HEK293T (cell line): ENCODE measurements around the gene PIEZO1.

Experiments used
- BHLHE40 ChIP-seq: fragments of 450-650 bp; IDR thresholded peaks from 2 replicates; pipeline ENCODE4 v1.6.1; 2016; ENCODE audit warnings: mild to moderate bottlenecking, moderate library complexity, borderline replicate concordance
- ELF4 ChIP-seq: fragments of 450-650 bp; IDR thresholded peaks from 2 replicates; pipeline ENCODE4 v1.6.1; 2017; ENCODE audit warnings: antibody characterized with exemption
- FOXA1 ChIP-seq: fragments of 450-650 bp; IDR thresholded peaks from 2 replicates; pipeline ENCODE4 v1.6.1; 2016; ENCODE audit warnings: mild to moderate bottlenecking
- FOXK2 ChIP-seq: fragments of 450-650 bp; IDR thresholded peaks from 2 replicates; pipeline ENCODE4 v1.6.1; 2016; ENCODE audit warnings: mild to moderate bottlenecking
- FOXM1 ChIP-seq: fragments of 450-650 bp; IDR thresholded peaks from 2 replicates; pipeline ENCODE4 v1.6.1; 2017; ENCODE audit warnings: mild to moderate bottlenecking, borderline replicate concordance
- SP1 ChIP-seq: fragments of 450-650 bp; IDR thresholded peaks from 2 replicates; pipeline ENCODE4 v1.6.1; 2017
- SUZ12 ChIP-seq: fragments of 450-650 bp; IDR thresholded peaks from 2 replicates; pipeline ENCODE4 v1.6.1; 2016; ENCODE audit warnings: mild to moderate bottlenecking
- TARDBP ChIP-seq: fragments of 450-650 bp; IDR thresholded peaks from 2 replicates; pipeline ENCODE4 v1.6.1; 2016
- ZNF384 ChIP-seq: fragments of 450-650 bp; IDR thresholded peaks from 2 replicates; pipeline ENCODE4 v1.6.1; 2016

GRCh38 chr16:88677721-88678120, 107.3 kb downstream of the PIEZO1 start:
- TF ChIP-seq ZNF384 (no peak), TARDBP (no peak), FOXA1 (no peak), BHLHE40 (no peak), ELF4 (no peak), SUZ12 (no peak), FOXM1 (no peak), SP1 (no peak), FOXK2 (no peak)
